ENCODE measurements around the gene CHRNA4.

- TF ChIP-seq POLR2AphosphoS5 (IDR thresholded peaks at IDR 0.05; ENCODE audit: control insufficient read depth, insufficient read depth, low read depth, low read length) (no peak), MEF2A (IDR thresholded peaks at IDR 0.05; ENCODE audit: control insufficient read depth, low read depth, low read length) (no peak), GABPA (tag; conservative IDR thresholded peaks at IDR 0.05; ENCODE audit: low read depth) (no peak)
These were observed 41.7 kb upstream of the CHRNA4 start for GRCh38 chr20:63402860-63403220.

All from K562 (cell line).